NOMO-1 treated with DMSO at 0.1 percent for 48 hours (cell line): Measurements from ENCODE around the gene C3orf49.

Experiments
- DNase-seq: peaks from one replicate; lab custom pipeline; 2025; ENCODE audit not compliant: unreplicated experiment; lab: John Stamatoyannopoulos, UW

C3orf49 gene

DNA sequence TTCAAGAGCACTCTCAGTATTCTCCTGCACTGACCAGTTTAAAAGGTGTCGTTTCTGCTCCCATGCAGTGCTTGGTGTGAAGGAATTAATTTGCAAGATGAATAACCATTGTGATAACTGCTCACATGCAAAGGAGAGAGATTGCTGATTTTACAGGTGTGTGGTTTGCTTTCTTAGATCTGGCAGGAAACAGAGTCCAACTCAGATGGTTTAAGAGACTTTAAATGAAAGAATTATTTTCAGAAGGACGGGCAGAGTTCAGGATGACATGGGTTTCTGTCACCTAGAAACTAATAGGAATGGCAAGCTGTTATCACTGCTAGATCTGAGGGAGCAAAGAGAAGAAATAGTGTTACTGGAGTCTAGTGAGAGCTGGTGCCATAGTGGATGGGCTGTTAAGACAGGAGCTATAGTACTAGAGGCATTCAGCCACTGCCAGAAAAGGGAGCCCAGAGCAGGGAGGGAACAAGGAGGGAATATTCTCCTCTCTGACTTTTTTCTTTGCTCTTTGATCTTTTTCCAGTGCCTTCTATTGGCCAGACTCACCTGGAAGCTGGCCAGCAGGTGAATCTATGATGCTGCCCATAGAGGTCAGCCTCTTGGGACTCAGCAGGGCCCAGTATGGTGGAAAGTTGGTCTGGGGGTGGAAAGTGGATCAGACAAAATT lies 59.4 kb downstream of the C3orf49 start:
- no peak for DNase-seq

DNA sequence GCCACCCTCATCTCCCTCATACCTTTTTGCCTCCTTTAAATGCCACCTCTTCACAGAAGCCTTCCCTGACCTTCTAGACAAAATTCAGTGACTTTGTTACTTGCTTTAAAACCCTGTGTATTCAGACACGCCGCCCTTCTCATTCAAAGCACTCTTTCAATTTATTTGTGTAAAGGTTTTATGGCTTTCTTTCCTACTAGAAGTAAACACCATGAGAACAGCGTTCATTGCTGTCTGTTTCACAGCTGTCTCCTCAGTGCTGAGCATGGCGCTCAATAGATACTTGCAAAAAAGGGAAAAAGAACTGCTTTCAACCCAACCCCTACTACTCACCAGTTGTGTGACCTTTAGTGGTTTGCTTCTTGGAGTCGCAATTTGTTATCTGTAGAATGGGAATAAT lies 61.6 kb downstream of the C3orf49 start:
- no peak for DNase-seq

DNA sequence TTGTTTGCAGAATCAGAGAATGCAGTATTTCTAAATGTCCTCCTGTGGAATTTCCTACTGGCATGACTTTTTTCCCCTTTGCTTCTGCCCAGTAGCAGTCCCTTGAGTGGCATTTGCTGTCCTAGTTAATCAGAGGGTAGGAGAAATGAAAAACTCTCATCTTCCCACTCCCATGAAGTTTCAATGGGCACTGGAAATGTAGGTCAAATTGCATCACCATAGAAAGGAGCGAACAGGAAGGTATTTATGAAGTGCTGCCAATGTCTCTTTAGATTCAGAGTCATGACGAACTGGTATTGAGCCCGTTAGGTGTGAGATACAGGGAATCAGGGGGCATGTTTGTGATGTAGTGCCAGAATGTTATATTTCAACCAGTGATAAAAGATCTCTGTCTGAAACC lies 67.8 kb downstream of the C3orf49 start:
- DNase-seq = no peak

DNA sequence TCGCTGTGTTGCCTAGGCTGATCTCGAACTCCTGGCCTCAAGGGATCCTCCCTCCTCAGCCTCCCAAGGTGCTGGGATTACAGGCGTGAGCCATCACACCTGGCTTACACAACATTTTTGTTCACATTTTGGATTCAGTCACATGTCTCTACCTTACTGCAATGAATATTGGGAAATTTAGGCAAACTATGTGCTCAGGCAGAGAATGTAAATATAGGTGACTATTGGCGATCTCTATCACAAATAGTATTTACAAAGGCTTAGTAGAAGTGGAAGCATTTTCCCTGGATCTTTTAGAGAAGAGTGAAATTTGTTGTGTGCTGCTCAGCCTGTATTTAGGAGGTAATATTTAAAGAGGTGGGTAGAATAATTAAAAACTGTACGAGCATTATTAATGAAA lies 72.4 kb downstream of the C3orf49 start:
- no peak for DNase-seq

DNA sequence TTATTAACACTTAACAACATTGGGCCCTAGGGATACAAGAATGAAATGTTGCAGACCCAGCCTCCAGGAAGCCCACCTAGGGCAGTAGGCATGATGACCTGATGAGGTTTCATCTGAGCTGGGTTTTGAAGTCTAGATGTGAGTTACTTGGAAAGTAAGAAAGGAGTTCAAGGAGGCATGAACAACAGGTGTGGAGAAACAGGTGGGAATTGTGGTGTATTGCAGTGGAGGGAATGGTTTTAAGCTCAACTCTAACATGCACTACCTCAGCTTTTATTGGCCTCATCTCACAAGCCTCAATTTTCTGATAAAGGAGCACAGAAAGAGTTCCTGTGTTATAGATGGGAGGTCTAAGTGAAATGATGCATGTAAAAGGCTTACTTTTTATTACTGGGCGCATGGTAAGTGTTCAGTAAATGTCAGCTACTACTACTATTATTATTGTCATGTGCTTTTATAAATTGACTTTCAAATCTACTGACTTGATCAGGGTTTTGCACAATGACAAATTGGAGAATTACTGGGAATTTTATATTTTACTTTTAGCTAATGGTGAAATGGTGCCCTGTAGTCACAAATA lies 73.8 kb downstream of the C3orf49 start:
- no peak for DNase-seq

DNA sequence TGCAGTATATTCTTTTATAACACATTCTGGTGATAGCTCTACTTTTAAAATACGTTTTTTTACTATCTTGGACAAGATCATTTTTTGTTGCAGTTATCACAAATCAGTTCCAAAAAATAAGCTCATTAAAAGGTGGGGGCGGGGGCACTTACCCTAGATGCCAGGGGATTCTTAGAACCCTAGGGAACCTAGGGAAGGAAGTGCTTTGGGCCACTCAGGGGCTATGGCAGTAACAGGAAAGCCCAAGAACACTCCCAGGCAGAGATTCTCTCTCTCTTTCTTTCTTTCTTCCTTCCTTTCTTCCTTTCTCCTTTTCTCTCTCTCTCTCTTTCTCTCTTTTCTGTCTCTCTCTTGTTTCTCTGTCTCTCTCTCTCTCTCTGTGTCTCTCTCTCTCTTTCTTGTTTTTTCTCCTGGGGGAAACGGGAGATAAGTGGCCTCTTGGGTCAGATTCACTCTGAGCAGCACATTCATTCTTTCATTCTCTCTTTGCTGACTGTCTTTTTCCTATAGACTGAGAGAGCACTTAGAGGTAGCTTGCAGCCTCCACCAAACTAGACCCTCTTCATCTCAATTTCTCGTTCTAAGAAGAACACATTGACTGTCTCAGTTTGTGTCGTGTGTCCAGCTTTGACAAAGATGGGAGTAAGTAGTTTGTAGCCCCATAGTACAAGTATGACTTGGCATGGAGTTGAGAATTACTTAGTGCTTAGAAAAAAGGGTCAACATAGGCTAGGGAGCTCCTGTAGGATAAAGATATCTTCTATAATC lies 76.5 kb downstream of the C3orf49 start:
- DNase-seq = no peak

DNA sequence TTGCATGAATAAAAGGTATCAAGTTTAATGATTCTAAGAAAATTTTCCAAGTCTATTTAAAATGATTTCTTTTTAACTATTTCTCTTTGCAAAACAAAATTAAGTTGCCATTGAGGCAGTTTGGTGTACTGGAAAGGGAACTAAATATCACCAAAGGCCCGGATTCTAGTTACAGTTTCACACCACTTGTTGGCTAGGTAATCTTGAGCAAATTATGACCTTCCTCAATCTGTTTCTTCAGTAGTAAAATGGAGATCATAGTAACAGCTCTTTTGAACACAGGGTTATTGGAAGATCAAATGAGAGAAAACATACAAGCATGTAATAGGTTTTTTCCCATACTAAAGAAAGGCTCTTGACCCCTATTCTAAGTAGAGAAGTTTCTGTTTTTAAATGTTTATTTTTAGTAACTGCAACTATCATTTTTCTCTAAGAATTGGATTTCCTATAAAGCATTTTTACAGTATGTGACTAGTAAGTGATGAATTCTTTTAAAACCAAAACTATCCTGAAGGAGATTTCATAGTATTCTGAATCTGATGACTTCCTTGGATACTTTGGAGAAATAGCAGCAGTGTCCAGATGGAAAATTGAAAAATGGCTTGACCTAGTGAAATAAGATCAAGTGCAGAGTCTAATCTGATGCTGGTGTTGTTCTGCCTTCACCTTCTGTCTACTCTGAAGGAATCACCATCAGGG lies 77.4 kb downstream of the C3orf49 start:
- DNase-seq = peak; percentile 34
